Tibial nerve (tissue), 4 donors: ENCODE data around the gene CUTC.

Experiments used
- CTCF ChIP-seq, 5 experiments: fragments of 200-600 bp in 3 of 5; fragments of 450-650 bp in 2 of 5; sonication (generic) in 3 of 5; IDR thresholded peaks; one replicate each; pipeline ENCODE4 v1.5.1; 2016 to 2019; ENCODE audit warnings: antibody characterized with exemption in 5 of 5, mild to moderate bottlenecking in 3 of 5, moderate library complexity in 2 of 5
- EP300 ChIP-seq, 2 donors: sonication (generic); formaldehyde crosslinking; IDR thresholded peaks; one replicate each; pipeline ENCODE4 v1.6.1; 2017; ENCODE audit warnings: antibody characterized with exemption in 2 of 2, mild to moderate bottlenecking in 1 of 2
- POLR2A ChIP-seq, 2 donors: fragments of 450-650 bp; IDR thresholded peaks; one replicate each; pipeline ENCODE4 v1.6.1; 2017; ENCODE audit warnings: antibody characterized with exemption in 2 of 2, mild to moderate bottlenecking in 2 of 2, moderate library complexity in 2 of 2

GRCh38 chr10:99714446-99714845, 17.6 kb upstream of the CUTC start:
- TF ChIP-seq CTCF (IDR thresholded peaks at IDR 0.05) = no peak
- TF ChIP-seq POLR2A (IDR thresholded peaks at IDR 0.05) = no peak
- no peak for TF ChIP-seq EP300 (IDR thresholded peaks at IDR 0.05)
